ENCODE results near the gene ZSWIM1. TPM values are rescaled to one million over a fixed set of nuclear protein-coding genes. Genes with fewer than 3 reads are reported as not detected.

ZSWIM1 gene
- total RNA-seq, 2 donors from 2014 or later = 11.6 to 12.5 TPM

GRCh38 chr20:45835825-45836224 lies 45.2 kb upstream of the ZSWIM1 start:
- peaks cover 14% of the 10 kb centered on the region for H3K4me1 Mint-ChIP-seq
- peaks cover 4% of the 10 kb centered on the region for H3K36me3 ChIP-seq (ENCODE audit: control insufficient read depth, insufficient read depth, low read length)
- DNase-seq = no peak
- WGBS, 2 experiments (ENCODE audit: insufficient coverage in 1 of 2, insufficient read length in 1 of 2) = 93 to 95% methylated on average over 4 to 5 of the region's 5 CpGs
- H3K27me3 Mint-ChIP-seq (ENCODE audit: insufficient read depth) = no peaks in the 10 kb centered on the region
- no peak overlapping the region for H3K4me3 ChIP-seq (ENCODE audit: low read length)
- H3K9me3 ChIP-seq (ENCODE audit: control insufficient read depth, low read length) = no peaks in the 10 kb centered on the region
- no peaks in the 10 kb centered on the region for H3K27me3 ChIP-seq (ENCODE audit: control insufficient read depth, insufficient read depth, low read length, poor library complexity, severe bottlenecking)
- TF ChIP-seq, protein P1, sequence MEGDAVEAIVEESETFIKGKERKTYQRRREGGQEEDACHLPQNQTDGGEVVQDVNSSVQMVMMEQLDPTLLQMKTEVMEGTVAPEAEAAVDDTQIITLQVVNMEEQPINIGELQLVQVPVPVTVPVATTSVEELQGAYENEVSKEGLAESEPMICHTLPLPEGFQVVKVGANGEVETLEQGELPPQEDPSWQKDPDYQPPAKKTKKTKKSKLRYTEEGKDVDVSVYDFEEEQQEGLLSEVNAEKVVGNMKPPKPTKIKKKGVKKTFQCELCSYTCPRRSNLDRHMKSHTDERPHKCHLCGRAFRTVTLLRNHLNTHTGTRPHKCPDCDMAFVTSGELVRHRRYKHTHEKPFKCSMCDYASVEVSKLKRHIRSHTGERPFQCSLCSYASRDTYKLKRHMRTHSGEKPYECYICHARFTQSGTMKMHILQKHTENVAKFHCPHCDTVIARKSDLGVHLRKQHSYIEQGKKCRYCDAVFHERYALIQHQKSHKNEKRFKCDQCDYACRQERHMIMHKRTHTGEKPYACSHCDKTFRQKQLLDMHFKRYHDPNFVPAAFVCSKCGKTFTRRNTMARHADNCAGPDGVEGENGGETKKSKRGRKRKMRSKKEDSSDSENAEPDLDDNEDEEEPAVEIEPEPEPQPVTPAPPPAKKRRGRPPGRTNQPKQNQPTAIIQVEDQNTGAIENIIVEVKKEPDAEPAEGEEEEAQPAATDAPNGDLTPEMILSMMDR (conservative IDR thresholded peaks at IDR 0.05) = no peak
- no peak overlapping the region for H3K27ac Mint-ChIP-seq
- H3K4me3 Mint-ChIP-seq = no peak overlapping the region
- H3K9ac ChIP-seq (ENCODE audit: extremely low read depth, low read length, poor library complexity, severe bottlenecking) = no peak overlapping the region
- no peaks in the 10 kb centered on the region for H3K9me3 Mint-ChIP-seq
- peaks cover 6% of the 10 kb centered on the region for H3K4me1 ChIP-seq (ENCODE audit: control insufficient read depth, insufficient read depth, low read length)
- H3K36me3 Mint-ChIP-seq (ENCODE audit: low read depth) = peaks cover 5% of the 10 kb centered on the region
- H3K27ac ChIP-seq (ENCODE audit: low read depth, low read length) = no peak overlapping the region

- Histone ChIP-seq H3K4me3 (ENCODE audit: low read length) (no peak overlapping the region), H3K9ac (ENCODE audit: extremely low read depth, low read length, poor library complexity, severe bottlenecking) (no peak overlapping the region), H3K27ac (ENCODE audit: low read depth, low read length) (no peak overlapping the region), H3K27me3 (ENCODE audit: control insufficient read depth, insufficient read depth, low read length, poor library complexity, severe bottlenecking) (no peaks in the 10 kb centered on the region), H3K9me3 (ENCODE audit: control insufficient read depth, low read length) (no peaks in the 10 kb centered on the region), H3K36me3 (ENCODE audit: control insufficient read depth, insufficient read depth, low read length) (peaks cover 9% of the 10 kb centered on the region), H3K4me1 (ENCODE audit: control insufficient read depth, insufficient read depth, low read length) (peaks cover 6% of the 10 kb centered on the region)
- TF ChIP-seq, protein P1 (conservative IDR thresholded peaks at IDR 0.05) = no peak
- Mint-ChIP-seq H3K27ac (no peak overlapping the region), H3K36me3 (ENCODE audit: low read depth) (peaks cover 5% of the 10 kb centered on the region), H3K9me3 (no peaks in the 10 kb centered on the region), H3K4me3 (no peak overlapping the region), H3K4me1 (peaks cover 14% of the 10 kb centered on the region), H3K27me3 (ENCODE audit: insufficient read depth) (no peaks in the 10 kb centered on the region)
- DNase-seq = no peak
- 50 to 89% methylated on average over 1 of the region's 1 CpG for WGBS, 2 experiments (ENCODE audit: insufficient coverage in 1 of 2, insufficient read length in 1 of 2)
Observed at GRCh38 chr20:45836841-45837240, 44.2 kb upstream of the ZSWIM1 start.

DNA sequence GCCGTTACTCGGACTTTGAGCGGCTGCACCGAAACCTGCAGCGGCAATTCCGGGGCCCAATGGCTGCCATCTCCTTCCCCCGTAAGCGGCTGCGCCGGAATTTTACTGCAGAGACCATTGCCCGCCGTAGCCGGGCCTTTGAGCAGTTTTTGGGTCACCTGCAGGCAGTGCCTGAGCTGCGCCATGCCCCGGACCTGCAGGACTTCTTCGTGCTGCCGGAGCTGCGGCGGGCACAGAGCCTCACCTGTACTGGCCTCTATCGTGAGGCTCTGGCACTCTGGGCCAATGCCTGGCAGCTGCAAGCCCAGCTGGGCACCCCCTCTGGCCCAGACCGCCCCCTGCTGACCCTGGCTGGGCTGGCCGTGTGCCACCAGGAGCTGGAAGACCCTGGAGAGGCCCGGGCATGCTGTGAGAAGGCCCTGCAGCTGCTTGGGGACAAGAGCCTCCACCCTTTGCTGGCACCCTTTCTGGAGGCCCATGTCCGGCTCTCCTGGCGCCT lies 40.3 kb upstream of the ZSWIM1 start:
- TF ChIP-seq, protein P1 (conservative IDR thresholded peaks at IDR 0.05) = peak; percentile 18
- H3K4me1 ChIP-seq (ENCODE audit: control insufficient read depth, insufficient read depth, low read length) = no peaks in the 10 kb centered on the region
- H3K27me3 Mint-ChIP-seq (ENCODE audit: insufficient read depth) = no peaks in the 10 kb centered on the region
- no peak overlapping the region for H3K4me3 ChIP-seq (ENCODE audit: low read length)
- WGBS, 2 experiments (ENCODE audit: insufficient coverage in 1 of 2, insufficient read length in 1 of 2) = 94 to 95% methylated on average over 15 to 25 of the region's 25 CpGs
- H3K27ac Mint-ChIP-seq = no peak overlapping the region
- no peak overlapping the region for H3K27ac ChIP-seq (ENCODE audit: low read depth, low read length)
- H3K9me3 Mint-ChIP-seq = no peaks in the 10 kb centered on the region
- no peak for DNase-seq
- H3K9me3 ChIP-seq (ENCODE audit: control insufficient read depth, low read length) = no peaks in the 10 kb centered on the region
- no peak overlapping the region for H3K4me3 Mint-ChIP-seq
- H3K27me3 ChIP-seq (ENCODE audit: control insufficient read depth, insufficient read depth, low read length, poor library complexity, severe bottlenecking) = no peaks in the 10 kb centered on the region
- H3K36me3 ChIP-seq (ENCODE audit: control insufficient read depth, insufficient read depth, low read length) = peaks cover 48% of the 10 kb centered on the region
- peaks cover 31% of the 10 kb centered on the region for H3K36me3 Mint-ChIP-seq (ENCODE audit: low read depth)
- H3K9ac ChIP-seq (ENCODE audit: extremely low read depth, low read length, poor library complexity, severe bottlenecking) = no peak overlapping the region
- H3K4me1 Mint-ChIP-seq = peaks cover 7% of the 10 kb centered on the region
